Measurements from ENCODE around the gene HINFP.

The HINFP gene

DNA sequence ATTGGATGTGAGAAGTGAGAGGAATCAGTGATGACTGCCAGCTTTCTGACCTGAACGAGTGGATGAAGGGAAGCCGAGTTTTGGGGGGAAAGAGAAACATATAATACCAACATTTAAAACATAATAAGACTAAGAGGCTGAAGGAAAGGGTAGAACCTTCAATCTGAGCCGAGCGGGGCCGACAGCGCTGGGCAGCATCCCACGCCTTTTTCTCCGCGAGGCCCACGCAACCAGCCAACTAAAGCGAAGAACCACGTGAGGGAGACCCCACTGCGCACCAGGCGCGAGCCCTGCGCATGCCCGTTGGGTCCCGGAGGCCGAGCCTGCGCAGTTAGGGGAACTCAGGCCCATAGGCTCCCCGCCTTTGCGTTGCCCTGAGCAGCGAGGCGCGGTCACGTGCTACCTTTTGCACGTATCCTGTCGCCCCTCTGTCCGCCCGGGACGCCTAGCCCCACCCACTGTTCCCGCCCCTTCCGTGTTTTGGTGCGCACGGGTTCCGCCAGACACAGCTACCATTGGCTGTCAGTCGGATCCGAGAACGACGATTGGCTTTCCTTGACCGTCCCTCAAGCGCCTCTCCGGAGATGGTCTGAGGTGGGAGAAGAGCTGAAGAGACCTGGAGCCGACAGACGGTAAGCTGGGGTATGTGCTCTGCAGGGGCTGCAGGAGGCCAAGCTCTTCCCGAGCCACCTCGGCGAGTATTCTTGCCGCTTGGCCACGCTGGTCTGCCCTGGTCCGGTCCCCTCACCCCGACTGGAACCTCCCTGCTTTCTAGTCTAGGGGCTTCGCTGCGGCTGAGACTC lies at the start of gene HINFP:
HINFP (plus strand) TSS at position 573 of the 803 bp plus-strand sequence. CDS start 5,365 bp downstream, outside the sequence.
- Histone ChIP-seq H3K27ac (ENCODE audit: low read depth, low read length) (peak within 1 kb of the TSS; percentile 66), H3K27me3 (ENCODE audit: control insufficient read depth, insufficient read depth, low read length) (no peaks in the 10 kb centered on the region), H3K9me3 (ENCODE audit: control insufficient read depth, insufficient read depth, low read length) (no peaks in the 10 kb centered on the region), H3K4me3 (ENCODE audit: low read depth, low read length) (peak within 1 kb of the TSS; percentile 83), H3K36me3 (ENCODE audit: control insufficient read depth, insufficient read depth, low read length) (peaks cover 13% of the 10 kb centered on the region), H3K4me1 (ENCODE audit: control insufficient read depth, insufficient read depth, low read length) (peaks cover 9% of the 10 kb centered on the region), H3K9ac (ENCODE audit: low read depth, low read length) (peak within 1 kb of the TSS; percentile 66)

DNA sequence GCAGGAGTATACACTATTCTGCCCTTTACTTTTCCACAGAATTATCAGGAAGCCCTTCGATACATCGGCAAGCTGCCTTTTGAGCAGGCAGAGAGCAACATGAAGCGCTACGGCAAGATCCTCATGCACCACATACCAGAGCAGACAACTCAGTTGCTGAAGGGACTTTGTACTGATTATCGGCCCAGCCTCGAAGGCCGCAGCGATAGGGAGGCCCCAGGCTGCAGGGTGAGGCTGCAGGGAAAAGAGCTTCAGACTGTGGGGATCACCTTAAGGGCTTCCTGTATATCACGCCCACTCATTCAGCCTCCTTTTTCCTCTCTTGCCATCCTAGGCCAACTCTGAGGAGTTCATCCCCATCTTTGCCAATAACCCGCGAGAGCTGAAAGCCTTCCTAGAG lies 43.5 kb upstream of the HINFP start:
- no peaks in the 10 kb centered on the region for H3K27me3 ChIP-seq (ENCODE audit: control insufficient read depth, insufficient read depth, low read length)
- H3K36me3 ChIP-seq (ENCODE audit: control insufficient read depth, insufficient read depth, low read length): peaks cover 77% of the 10 kb centered on the region
- no peaks in the 10 kb centered on the region for H3K4me1 ChIP-seq (ENCODE audit: control insufficient read depth, insufficient read depth, low read length)
- no peak overlapping the region for H3K9ac ChIP-seq (ENCODE audit: low read depth, low read length)
- no peak overlapping the region for H3K27ac ChIP-seq (ENCODE audit: low read depth, low read length)
- no peaks in the 10 kb centered on the region for H3K9me3 ChIP-seq (ENCODE audit: control insufficient read depth, insufficient read depth, low read length)
- no peak overlapping the region for H3K4me3 ChIP-seq (ENCODE audit: low read depth, low read length)

- Histone ChIP-seq H3K36me3 (ENCODE audit: control insufficient read depth, insufficient read depth, low read length) (peaks cover 67% of the 10 kb centered on the region), H3K27ac (ENCODE audit: low read depth, low read length) (no peak overlapping the region), H3K9me3 (ENCODE audit: control insufficient read depth, insufficient read depth, low read length) (no peaks in the 10 kb centered on the region), H3K4me3 (ENCODE audit: low read depth, low read length) (no peak overlapping the region), H3K4me1 (ENCODE audit: control insufficient read depth, insufficient read depth, low read length) (no peaks in the 10 kb centered on the region), H3K9ac (ENCODE audit: low read depth, low read length) (no peak overlapping the region), H3K27me3 (ENCODE audit: control insufficient read depth, insufficient read depth, low read length) (no peaks in the 10 kb centered on the region)
Measured at GRCh38 chr11:119078675-119079420, 42.5 kb upstream of the HINFP start.

DNA sequence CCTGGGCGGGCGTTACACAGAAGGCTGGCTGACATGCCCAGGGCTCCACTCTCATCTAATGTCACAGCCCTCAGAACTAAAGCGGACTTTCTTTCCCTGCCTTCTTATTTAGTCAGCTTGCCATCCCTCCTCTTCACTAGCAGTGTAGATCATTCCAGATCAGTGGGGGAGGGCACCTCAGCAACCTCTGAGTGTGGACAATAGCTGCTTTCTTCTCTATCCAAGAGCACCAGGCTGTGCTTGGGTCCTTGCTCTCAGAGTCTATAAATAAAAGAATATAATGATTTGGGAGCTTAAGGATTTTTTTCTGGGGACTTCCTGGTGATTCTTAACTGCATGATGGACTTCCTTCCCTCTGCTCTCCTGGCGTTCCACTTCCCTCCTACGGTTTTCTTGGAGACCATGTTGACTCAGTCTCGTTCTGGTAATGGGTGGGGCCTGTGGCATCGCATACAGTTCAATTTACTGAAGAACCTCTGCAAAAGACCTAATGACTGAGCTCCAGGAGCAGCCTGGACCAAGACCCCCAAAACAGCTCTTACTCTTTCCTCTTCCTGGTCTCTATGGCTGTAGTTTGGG lies 39.6 kb upstream of the HINFP start:
- no peak overlapping the region for H3K27ac ChIP-seq (ENCODE audit: low read depth, low read length)
- H3K36me3 ChIP-seq (ENCODE audit: control insufficient read depth, insufficient read depth, low read length): peaks cover 53% of the 10 kb centered on the region
- no peaks in the 10 kb centered on the region for H3K9me3 ChIP-seq (ENCODE audit: control insufficient read depth, insufficient read depth, low read length)
- no peak overlapping the region for H3K4me3 ChIP-seq (ENCODE audit: low read depth, low read length)
- H3K4me1 ChIP-seq (ENCODE audit: control insufficient read depth, insufficient read depth, low read length): peaks cover 7% of the 10 kb centered on the region; the same call in 1 of the 2 replicates
- H3K9ac ChIP-seq (ENCODE audit: low read depth, low read length): no peak overlapping the region
- H3K27me3 ChIP-seq (ENCODE audit: control insufficient read depth, insufficient read depth, low read length): no peaks in the 10 kb centered on the region

- H3K27ac ChIP-seq (ENCODE audit: low read depth, low read length): peak within 1 kb of the TSS; percentile 98
Measured at GRCh38 chr11:119084663-119085436, 36.5 kb upstream of the HINFP start, which contains the start of gene HMBS. Gene HMBS, plus strand, starts transcription at chr11:119084881. Its CDS starts 153 bp downstream, at chr11:119085034.

DNA sequence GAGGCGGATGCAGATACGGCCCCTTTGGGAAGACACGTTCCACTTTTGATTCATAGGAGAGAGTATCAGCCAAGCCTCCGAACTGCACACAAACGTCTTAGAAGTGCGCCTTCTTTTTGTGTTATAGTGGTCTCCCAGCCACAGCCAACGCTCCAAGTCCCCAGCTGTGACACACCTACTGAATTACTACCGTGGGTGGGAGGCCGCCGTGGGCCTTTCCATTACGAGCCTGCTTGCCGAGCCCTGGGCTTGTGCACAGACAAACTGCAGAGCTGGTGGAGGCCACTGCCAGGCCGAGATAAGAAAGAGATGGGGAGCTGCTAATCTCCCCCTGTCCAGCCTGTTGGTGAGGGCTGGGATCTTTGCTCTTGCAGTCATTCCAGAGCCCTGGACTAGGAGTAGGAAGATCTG lies 35.9 kb upstream of the HINFP start:
- peak overlapping the region; percentile 93 for H3K4me3 ChIP-seq (ENCODE audit: low read depth, low read length)
- H3K9ac ChIP-seq (ENCODE audit: low read depth, low read length): peak overlapping the region; percentile 96
- no peaks in the 10 kb centered on the region for H3K9me3 ChIP-seq (ENCODE audit: control insufficient read depth, insufficient read depth, low read length)
- peak overlapping the region; percentile 98 for H3K27ac ChIP-seq (ENCODE audit: low read depth, low read length)
- peaks cover 36% of the 10 kb centered on the region for H3K36me3 ChIP-seq (ENCODE audit: control insufficient read depth, insufficient read depth, low read length)
- no peaks in the 10 kb centered on the region for H3K27me3 ChIP-seq (ENCODE audit: control insufficient read depth, insufficient read depth, low read length)
- peaks cover 7% of the 10 kb centered on the region; the same call in 1 of the 2 replicates for H3K4me1 ChIP-seq (ENCODE audit: control insufficient read depth, insufficient read depth, low read length)

More at GRCh38 chr11:119084663-119085436, 36.5 kb upstream of the HINFP start, which contains the start of gene HMBS:
- H3K9me3 ChIP-seq (ENCODE audit: control insufficient read depth, insufficient read depth, low read length): no peaks in the 10 kb centered on the region
- peak within 1 kb of the TSS; percentile 93 for H3K4me3 ChIP-seq (ENCODE audit: low read depth, low read length)
- no peaks in the 10 kb centered on the region for H3K27me3 ChIP-seq (ENCODE audit: control insufficient read depth, insufficient read depth, low read length)
- peak within 1 kb of the TSS; percentile 96 for H3K9ac ChIP-seq (ENCODE audit: low read depth, low read length)
- peaks cover 7% of the 10 kb centered on the region; the same call in 1 of the 2 replicates for H3K4me1 ChIP-seq (ENCODE audit: control insufficient read depth, insufficient read depth, low read length)
- H3K36me3 ChIP-seq (ENCODE audit: control insufficient read depth, insufficient read depth, low read length): peaks cover 31% of the 10 kb centered on the region

DNA sequence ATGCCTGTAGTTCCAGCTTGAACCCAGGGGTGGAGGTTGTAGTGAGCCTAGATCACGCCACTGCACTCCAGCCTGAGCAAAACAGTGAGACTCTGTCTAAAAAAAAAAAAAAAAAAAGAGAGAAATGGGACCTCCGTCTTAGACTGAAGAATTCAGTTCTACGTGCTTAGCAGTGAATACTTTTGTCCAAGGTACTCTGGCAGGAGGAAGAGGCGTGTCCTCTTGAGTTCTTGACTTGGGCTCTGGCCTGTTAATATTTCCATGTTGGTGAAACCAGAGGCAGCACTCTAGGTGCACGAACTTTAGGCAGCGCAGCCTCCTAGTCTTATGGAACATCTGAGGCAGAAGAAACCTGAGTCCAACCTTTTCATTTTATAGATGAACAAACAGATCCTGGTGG lies 34.3 kb upstream of the HINFP start:
- no peak overlapping the region for H3K27ac ChIP-seq (ENCODE audit: low read depth, low read length)

DNA sequence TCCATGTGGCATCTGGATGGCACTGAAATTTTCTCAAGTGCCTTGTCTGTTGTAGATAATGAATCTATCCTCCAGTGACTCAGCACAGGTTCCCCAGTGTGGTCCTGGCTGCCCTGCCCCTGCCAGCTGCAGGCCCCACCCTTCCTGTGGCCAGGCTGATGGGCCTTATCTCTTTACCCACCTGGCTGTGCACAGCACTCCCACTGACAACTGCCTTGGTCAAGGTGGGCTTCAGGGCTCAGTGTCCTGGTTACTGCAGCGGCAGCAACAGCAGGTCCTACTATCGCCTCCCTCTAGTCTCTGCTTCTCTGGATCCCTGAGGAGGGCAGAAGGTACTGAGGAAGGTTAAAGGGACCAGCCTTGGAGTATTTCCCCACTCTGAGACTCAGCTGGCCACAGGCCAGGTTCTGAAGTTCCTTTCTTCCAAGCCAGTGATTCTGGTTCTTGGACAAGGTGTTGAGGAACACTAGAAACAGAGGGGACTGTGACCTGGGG lies 33.6 kb upstream of the HINFP start:
- no peak overlapping the region for H3K27ac ChIP-seq (ENCODE audit: low read depth, low read length)
- H3K4me3 ChIP-seq (ENCODE audit: low read depth, low read length): no peak overlapping the region
- H3K4me1 ChIP-seq (ENCODE audit: control insufficient read depth, insufficient read depth, low read length): peaks cover 10% of the 10 kb centered on the region
- H3K9ac ChIP-seq (ENCODE audit: low read depth, low read length): no peak overlapping the region
- H3K9me3 ChIP-seq (ENCODE audit: control insufficient read depth, insufficient read depth, low read length): no peaks in the 10 kb centered on the region
- H3K27me3 ChIP-seq (ENCODE audit: control insufficient read depth, insufficient read depth, low read length): no peaks in the 10 kb centered on the region
- H3K36me3 ChIP-seq (ENCODE audit: control insufficient read depth, insufficient read depth, low read length): peaks cover 35% of the 10 kb centered on the region

More for the DNA sequence above, 34.3 kb upstream of the HINFP start:
- Histone ChIP-seq H3K36me3 (ENCODE audit: control insufficient read depth, insufficient read depth, low read length) (peaks cover 33% of the 10 kb centered on the region), H3K27me3 (ENCODE audit: control insufficient read depth, insufficient read depth, low read length) (no peaks in the 10 kb centered on the region), H3K9ac (ENCODE audit: low read depth, low read length) (no peak overlapping the region), H3K9me3 (ENCODE audit: control insufficient read depth, insufficient read depth, low read length) (no peaks in the 10 kb centered on the region), H3K4me3 (ENCODE audit: low read depth, low read length) (no peak overlapping the region), H3K4me1 (ENCODE audit: control insufficient read depth, insufficient read depth, low read length) (peaks cover 7% of the 10 kb centered on the region; the same call in 1 of the 2 replicates)

DNA sequence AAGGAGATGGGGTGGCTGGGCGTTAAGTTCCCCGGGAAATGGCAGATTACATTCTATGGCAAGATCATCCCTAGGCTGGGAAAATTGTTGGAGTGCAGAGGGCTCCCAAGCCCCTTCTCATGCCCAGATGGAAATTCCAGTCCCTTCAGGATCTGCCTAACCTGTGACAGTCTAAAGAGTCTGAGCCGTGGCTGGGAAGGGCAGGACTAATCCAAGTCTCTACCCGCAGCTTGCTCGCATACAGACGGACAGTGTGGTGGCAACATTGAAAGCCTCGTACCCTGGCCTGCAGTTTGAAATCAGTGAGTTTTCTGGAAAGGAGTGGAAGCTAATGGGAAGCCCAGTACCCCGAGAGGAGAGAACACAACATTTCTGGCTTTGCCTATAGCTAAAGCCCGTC lies 33.0 kb upstream of the HINFP start:
- Histone ChIP-seq H3K36me3 (ENCODE audit: control insufficient read depth, insufficient read depth, low read length) (peaks cover 41% of the 10 kb centered on the region), H3K4me1 (ENCODE audit: control insufficient read depth, insufficient read depth, low read length) (peaks cover 16% of the 10 kb centered on the region), H3K27ac (ENCODE audit: low read depth, low read length) (no peak overlapping the region), H3K27me3 (ENCODE audit: control insufficient read depth, insufficient read depth, low read length) (no peaks in the 10 kb centered on the region), H3K4me3 (ENCODE audit: low read depth, low read length) (no peak overlapping the region), H3K9ac (ENCODE audit: low read depth, low read length) (no peak overlapping the region), H3K9me3 (ENCODE audit: control insufficient read depth, insufficient read depth, low read length) (no peaks in the 10 kb centered on the region)

DNA sequence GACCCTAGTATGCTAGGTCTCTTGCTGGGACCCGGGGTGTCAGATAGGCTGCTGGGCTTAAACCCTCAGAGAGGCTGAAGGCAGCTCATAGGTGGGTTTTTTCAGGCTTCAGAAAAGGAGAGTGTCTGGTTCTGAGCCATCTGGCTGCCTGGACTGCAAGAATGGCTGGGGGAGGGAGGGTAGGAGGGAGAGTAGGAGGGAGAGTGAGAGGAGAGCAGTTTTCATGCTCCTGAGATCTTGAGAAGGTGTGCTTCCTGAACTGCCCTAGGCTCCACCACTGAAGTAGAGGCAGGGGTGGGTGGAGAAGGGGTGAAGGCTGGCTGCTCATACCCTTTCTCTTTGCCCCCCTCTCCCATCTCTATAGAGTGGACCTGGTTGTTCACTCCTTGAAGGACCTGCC lies 32.1 kb upstream of the HINFP start:
- H3K4me3 ChIP-seq (ENCODE audit: low read depth, low read length): no peak overlapping the region
- peaks cover 16% of the 10 kb centered on the region for H3K4me1 ChIP-seq (ENCODE audit: control insufficient read depth, insufficient read depth, low read length)
- no peak overlapping the region for H3K9ac ChIP-seq (ENCODE audit: low read depth, low read length)
- H3K9me3 ChIP-seq (ENCODE audit: control insufficient read depth, insufficient read depth, low read length): no peaks in the 10 kb centered on the region
- H3K27ac ChIP-seq (ENCODE audit: low read depth, low read length): no peak overlapping the region
- no peaks in the 10 kb centered on the region for H3K27me3 ChIP-seq (ENCODE audit: control insufficient read depth, insufficient read depth, low read length)
- peaks cover 48% of the 10 kb centered on the region for H3K36me3 ChIP-seq (ENCODE audit: control insufficient read depth, insufficient read depth, low read length)
